ENCODE measurements around the gene METTL2B. TPM values are rescaled to one million over a fixed set of nuclear protein-coding genes. Genes with fewer than 3 reads are reported as not detected.

Gene METTL2B
- total and polyA plus RNA-seq, 2 experiments from 2014 or later: 19.2 to 36.5 TPM

DNA sequence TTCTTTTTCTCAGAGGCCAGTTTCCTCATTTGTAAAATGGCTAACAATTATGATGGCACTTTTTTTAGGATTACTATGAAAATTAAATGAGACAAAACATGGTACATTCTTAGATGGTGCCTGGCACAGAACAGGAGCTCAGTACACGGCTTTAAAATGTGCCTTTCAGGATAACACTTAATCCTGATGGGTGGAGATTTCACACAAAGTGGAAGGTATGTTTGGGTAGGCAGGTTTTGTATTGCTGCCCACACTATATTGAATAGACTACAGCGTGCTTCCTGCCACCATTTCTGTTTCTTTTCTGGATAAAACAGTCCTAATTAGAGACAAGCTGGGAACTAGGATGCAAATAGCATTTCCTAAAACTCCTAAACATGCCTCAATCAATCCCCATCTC, 44.8 kb upstream of the METTL2B start:
- no peak overlapping the region for H3K27ac ChIP-seq
- no peaks in the 10 kb centered on the region for H3K9me3 ChIP-seq (ENCODE audit: low read depth)
- TF ChIP-seq EZH2phosphoT487 (IDR thresholded peaks at IDR 0.05; ENCODE audit: insufficient read depth, low read depth): no peak
- no peak for TF ChIP-seq EZH2 (IDR thresholded peaks at IDR 0.05; ENCODE audit: insufficient read depth, poor library complexity, severe bottlenecking)
- no peaks in the 10 kb centered on the region for H3K27me3 ChIP-seq (replicated peaks; ENCODE audit: insufficient read depth)
- H3K9me2 ChIP-seq (ENCODE audit: insufficient read depth): no peaks in the 10 kb centered on the region
- DNase-seq: no peak
- H2AFZ ChIP-seq: no peak overlapping the region
- WGBS, 2 experiments (ENCODE audit: low coverage in 1 of 2, low lambda C conversion rate in 2 of 2, missing lambda C conversion rate in 2 of 2): 94 to 96% methylated on average over 2 of the region's 2 CpGs
- no peaks in the 10 kb centered on the region for H3K36me3 ChIP-seq (ENCODE audit: low read depth)
- H3K4me1 ChIP-seq (ENCODE audit: insufficient read depth): no peaks in the 10 kb centered on the region
- no peak overlapping the region for H3K9ac ChIP-seq
- in situ Hi-C loops (cut with MboI): no loop called here
- no peak overlapping the region for H3K4me2 ChIP-seq (ENCODE audit: unreplicated experiment)
- no peaks in the 10 kb centered on the region for H4K20me1 ChIP-seq (ENCODE audit: insufficient read depth)
- no peak overlapping the region for H3K4me3 ChIP-seq
- H3F3A ChIP-seq (ENCODE audit: insufficient read depth): no peaks in the 10 kb centered on the region
- no peaks in the 10 kb centered on the region for H3K79me2 ChIP-seq (ENCODE audit: insufficient read depth)

DNA sequence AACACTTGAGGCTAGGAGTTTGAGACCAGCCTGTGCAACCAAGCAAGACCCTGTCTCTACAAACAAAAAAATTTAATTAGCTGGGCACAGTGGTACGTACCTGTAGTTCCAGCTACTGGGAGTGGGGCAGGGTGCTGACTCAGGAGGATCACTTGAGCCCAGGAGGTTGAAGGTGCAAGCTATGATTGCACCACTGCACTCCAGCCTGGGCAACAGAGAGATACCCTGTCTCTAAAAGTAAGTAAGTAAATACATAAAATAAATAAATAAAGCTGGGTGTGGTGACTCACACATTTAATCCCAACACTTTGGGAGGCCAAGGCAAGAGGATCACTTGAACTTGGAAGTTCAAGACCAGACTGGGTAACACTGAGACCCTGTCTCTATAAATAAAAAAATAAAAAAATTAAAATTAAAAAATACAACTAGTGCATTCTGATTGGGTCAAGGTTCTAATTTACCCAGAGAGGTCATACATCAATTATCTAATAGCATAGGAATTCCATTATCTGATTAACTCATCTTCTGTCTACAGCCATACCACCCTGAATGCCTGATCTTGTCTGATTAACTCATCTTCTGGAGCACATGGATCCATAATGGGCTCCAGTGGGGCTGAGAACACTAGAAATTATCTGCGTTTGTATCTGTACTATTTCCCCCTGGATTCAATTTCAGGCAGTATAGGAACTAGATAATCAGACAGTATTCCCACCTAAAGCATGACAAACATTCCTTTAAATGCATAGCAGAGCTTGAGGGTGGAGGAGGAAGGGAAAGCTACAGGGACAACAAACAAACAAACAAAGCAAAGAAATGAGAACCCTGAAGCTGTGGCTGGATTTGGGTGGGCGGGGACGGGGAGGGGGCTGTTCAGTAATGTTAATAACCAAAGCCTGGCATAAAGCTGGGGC, 41.9 kb upstream of the METTL2B start:
- Histone ChIP-seq H3K27ac (no peak overlapping the region), H2AFZ (no peak overlapping the region), H3F3A (ENCODE audit: insufficient read depth) (no peaks in the 10 kb centered on the region), H3K79me2 (ENCODE audit: insufficient read depth) (no peaks in the 10 kb centered on the region), H3K9me3 (ENCODE audit: low read depth) (no peaks in the 10 kb centered on the region), H3K36me3 (ENCODE audit: low read depth) (no peaks in the 10 kb centered on the region), H3K27me3 (replicated peaks; ENCODE audit: insufficient read depth) (no peaks in the 10 kb centered on the region), H3K4me2 (ENCODE audit: unreplicated experiment) (no peak overlapping the region), H4K20me1 (ENCODE audit: insufficient read depth) (no peaks in the 10 kb centered on the region), H3K4me1 (ENCODE audit: insufficient read depth) (no peaks in the 10 kb centered on the region), H3K4me3 (no peak overlapping the region), H3K9ac (no peak overlapping the region), H3K9me2 (ENCODE audit: insufficient read depth) (no peaks in the 10 kb centered on the region)
- WGBS, 2 experiments (ENCODE audit: low coverage in 1 of 2, low lambda C conversion rate in 2 of 2, missing lambda C conversion rate in 2 of 2): 67 to 71% methylated on average over 4 of the region's 4 CpGs
- in situ Hi-C loops (cut with MboI): no loop called here
- no peak for DNase-seq
- TF ChIP-seq EZH2phosphoT487 (IDR thresholded peaks at IDR 0.05; ENCODE audit: insufficient read depth, low read depth) (no peak), EZH2 (IDR thresholded peaks at IDR 0.05; ENCODE audit: insufficient read depth, poor library complexity, severe bottlenecking) (no peak)

DNA sequence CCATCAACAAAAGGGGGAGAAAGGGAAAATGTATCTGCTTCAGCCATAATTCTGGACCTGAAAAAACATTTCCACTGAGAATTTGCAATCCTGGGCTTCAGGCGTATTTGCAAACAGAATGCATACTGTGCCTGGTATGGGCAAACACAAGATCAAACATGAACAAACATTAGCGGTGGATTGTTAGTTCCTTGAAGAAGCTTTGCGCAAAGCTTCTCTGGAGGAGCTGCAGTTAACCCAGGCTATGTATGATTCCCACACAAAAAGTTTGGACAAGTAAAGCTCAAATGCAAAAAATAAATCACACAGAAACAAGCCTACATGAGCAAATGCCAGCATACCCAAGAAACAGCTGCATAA, 41.2 kb upstream of the METTL2B start:
- no peak for DNase-seq
- Histone ChIP-seq H3F3A (ENCODE audit: insufficient read depth) (no peaks in the 10 kb centered on the region), H3K27ac (no peak overlapping the region), H2AFZ (no peak overlapping the region), H3K4me2 (ENCODE audit: unreplicated experiment) (no peak overlapping the region), H3K36me3 (ENCODE audit: low read depth) (no peaks in the 10 kb centered on the region), H3K9me2 (ENCODE audit: insufficient read depth) (no peaks in the 10 kb centered on the region), H3K4me3 (no peak overlapping the region), H3K27me3 (replicated peaks; ENCODE audit: insufficient read depth) (no peaks in the 10 kb centered on the region), H4K20me1 (ENCODE audit: insufficient read depth) (no peaks in the 10 kb centered on the region), H3K79me2 (ENCODE audit: insufficient read depth) (no peaks in the 10 kb centered on the region), H3K9me3 (ENCODE audit: low read depth) (no peaks in the 10 kb centered on the region), H3K9ac (no peak overlapping the region), H3K4me1 (ENCODE audit: insufficient read depth) (no peaks in the 10 kb centered on the region)
- in situ Hi-C loops (cut with MboI): no loop called here
- 96 to 99% methylated on average over 3 of the region's 3 CpGs for WGBS, 2 experiments (ENCODE audit: low coverage in 1 of 2, low lambda C conversion rate in 2 of 2, missing lambda C conversion rate in 2 of 2)
- no peak for TF ChIP-seq EZH2phosphoT487 (IDR thresholded peaks at IDR 0.05; ENCODE audit: insufficient read depth, low read depth)
- TF ChIP-seq EZH2 (IDR thresholded peaks at IDR 0.05; ENCODE audit: insufficient read depth, poor library complexity, severe bottlenecking): no peak

DNA sequence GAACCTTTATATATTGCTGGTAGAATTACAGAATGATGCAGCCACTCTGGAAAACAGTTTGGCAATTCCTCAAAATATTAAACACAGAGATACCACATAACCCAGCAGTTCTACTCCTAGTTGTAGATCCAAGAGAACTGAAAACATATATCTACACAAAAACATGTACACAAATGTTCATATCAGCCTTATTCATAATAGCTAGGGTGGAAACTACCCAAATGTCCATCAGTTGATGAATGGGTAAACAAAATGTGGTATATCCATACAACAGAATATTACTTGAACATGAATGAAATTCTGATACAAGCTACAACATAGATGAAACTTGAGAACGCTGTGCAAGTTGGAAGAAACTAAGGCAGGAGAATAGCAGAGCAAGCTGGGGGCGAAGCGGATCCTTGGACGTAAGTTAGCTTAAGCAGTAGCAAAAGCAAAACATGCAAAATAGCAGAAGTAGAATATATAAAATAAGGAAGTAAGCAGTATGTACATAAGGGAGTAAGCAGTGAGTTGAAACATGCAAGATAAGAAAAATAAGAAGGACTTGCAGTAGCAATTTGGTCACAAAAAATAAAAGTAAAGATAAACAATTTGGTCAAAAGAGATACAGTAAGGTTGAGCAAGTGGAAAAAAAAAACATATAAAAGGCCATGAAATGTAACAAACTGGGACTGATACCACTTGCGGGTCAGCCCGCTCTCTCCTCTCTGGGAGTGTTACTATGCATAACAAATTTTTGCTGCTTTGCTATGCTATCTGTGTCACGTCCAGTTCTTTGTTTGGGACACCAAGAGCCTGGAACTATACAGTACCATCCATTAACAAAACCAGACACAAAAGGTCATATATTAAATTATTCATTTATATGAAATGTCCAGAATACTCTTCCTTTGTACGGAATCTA, 38.9 kb upstream of the METTL2B start:
- DNase-seq: no peak
- Histone ChIP-seq H3K4me1 (ENCODE audit: insufficient read depth) (no peaks in the 10 kb centered on the region), H3K27me3 (replicated peaks; ENCODE audit: insufficient read depth) (no peaks in the 10 kb centered on the region), H3K9me2 (ENCODE audit: insufficient read depth) (no peaks in the 10 kb centered on the region), H3K27ac (no peak overlapping the region), H2AFZ (no peak overlapping the region), H4K20me1 (ENCODE audit: insufficient read depth) (no peaks in the 10 kb centered on the region), H3F3A (ENCODE audit: insufficient read depth) (no peaks in the 10 kb centered on the region), H3K36me3 (ENCODE audit: low read depth) (no peaks in the 10 kb centered on the region), H3K9ac (no peak overlapping the region), H3K79me2 (ENCODE audit: insufficient read depth) (no peaks in the 10 kb centered on the region), H3K4me3 (no peak overlapping the region), H3K4me2 (ENCODE audit: unreplicated experiment) (no peak overlapping the region), H3K9me3 (ENCODE audit: low read depth) (no peaks in the 10 kb centered on the region)
- in situ Hi-C loops (cut with MboI): no loop called here
- 93 to 95% methylated on average over 8 of the region's 8 CpGs for whole genome bisulfite sequencing, 2 experiments (ENCODE audit: low coverage in 1 of 2, low lambda C conversion rate in 2 of 2, missing lambda C conversion rate in 2 of 2)
- TF ChIP-seq EZH2 (IDR thresholded peaks at IDR 0.05; ENCODE audit: insufficient read depth, poor library complexity, severe bottlenecking) (no peak), EZH2phosphoT487 (IDR thresholded peaks at IDR 0.05; ENCODE audit: insufficient read depth, low read depth) (no peak)
